Sciatic nerve (tissue), 2 donors: ENCODE measurements around the gene SETSIP. TPM values are rescaled to one million over a fixed set of nuclear protein-coding genes. Genes with fewer than 3 reads are reported as not detected.
"Not testable (repeated sequence)": the region's sequence is repeated elsewhere in the genome, so short reads cannot be mapped to it uniquely, and the experiment has no call there.

Source experiments
- ATAC-seq: fragments of 200-7000 bp; cut with Tn5 transposase; one replicate; pipeline ENCODE4 v1.9.1; 2020; ENCODE audit warnings: mild to moderate bottlenecking, moderate library complexity
- DNase-seq: peaks from one replicate; pipeline ENCODE4 v3.0.0-alpha.2; 2020; ENCODE audit warnings: low spot score
- intact Hi-C: fragments of 100-400 bp; cut with DNase I; formaldehyde crosslinking; loops from one replicate; pipeline ENCODE4 v1.14.2; 2022
- total RNA-seq: library from RNA; stranded (reverse); fragmentation: NEBNext Ultra II Directional; extraction: Animal tissue kit (Norgen Biotek cat#: 25700); gene quantifications from one replicate; pipeline ENCODE4 v1.2.1, GENCODE V29; 2021
- donor health status: DM: no; HTN: no; CAD: no.
- donor health status: DM: no; HTN: no; CAD: no.

The SETSIP gene
- total RNA-seq, 1 donor from 2014 or later: not detected

- DNase-seq: no peak
- no peak for ATAC-seq
- intact Hi-C loops: no loop called here
Observed at GRCh38 chr1:92066321-92066720, 8.9 kb downstream of the SETSIP start.

GRCh38 chr1:92065042-92065441, 10.2 kb downstream of the SETSIP start:
- intact Hi-C loops: no loop called here
- DNase-seq (no peak), ATAC-seq (no peak)

- intact Hi-C loops: no loop called here
- ATAC-seq (no peak), DNase-seq (no peak)
Observed at GRCh38 chr1:92051948-92052347, 23.3 kb downstream of the SETSIP start.

DNA sequence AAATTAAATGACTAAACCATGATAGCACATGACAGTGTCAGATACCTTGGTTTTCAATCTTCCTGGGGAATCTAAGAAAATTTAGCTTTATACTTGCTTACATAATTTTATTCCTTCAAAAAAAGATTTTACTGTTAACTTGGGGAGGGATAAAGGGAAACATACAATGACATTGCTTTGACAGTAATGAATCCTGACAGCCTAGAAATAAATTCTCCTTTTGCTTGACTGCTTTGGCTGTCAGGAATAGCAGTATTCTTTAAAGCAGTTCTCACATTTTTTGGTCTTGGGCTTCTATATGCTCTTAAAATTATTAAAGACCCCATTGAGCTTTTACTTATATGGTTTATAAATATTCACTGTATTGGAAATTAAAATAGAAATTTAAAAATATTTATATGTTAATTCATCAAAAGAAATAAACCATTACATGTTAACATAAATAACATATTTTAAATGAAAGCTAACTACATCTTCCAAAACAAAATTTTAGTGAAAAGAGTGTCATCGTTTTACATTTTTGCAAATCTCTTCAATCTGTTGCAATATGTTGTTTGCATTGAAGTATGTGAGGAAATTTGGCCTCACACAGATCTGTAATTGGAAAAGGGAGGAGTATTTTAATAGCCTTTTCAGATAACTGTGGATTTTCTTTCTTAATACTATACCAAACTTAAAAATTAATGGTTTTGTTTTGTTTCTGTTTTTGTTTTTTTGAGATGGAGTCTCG, 29.3 kb downstream of the SETSIP start:
- DNase-seq (no peak), ATAC-seq (no peak)
- intact Hi-C loops: no loop called here

GRCh38 chr1:92043621-92044020, 31.6 kb downstream of the SETSIP start:
- DNase-seq (no peak), ATAC-seq (no peak)
- intact Hi-C loops: no loop called here

- intact Hi-C loops: no loop called here
- ATAC-seq: no peak
- no peak for DNase-seq
Observed at GRCh38 chr1:92040971-92041370, 34.2 kb downstream of the SETSIP start.

DNA sequence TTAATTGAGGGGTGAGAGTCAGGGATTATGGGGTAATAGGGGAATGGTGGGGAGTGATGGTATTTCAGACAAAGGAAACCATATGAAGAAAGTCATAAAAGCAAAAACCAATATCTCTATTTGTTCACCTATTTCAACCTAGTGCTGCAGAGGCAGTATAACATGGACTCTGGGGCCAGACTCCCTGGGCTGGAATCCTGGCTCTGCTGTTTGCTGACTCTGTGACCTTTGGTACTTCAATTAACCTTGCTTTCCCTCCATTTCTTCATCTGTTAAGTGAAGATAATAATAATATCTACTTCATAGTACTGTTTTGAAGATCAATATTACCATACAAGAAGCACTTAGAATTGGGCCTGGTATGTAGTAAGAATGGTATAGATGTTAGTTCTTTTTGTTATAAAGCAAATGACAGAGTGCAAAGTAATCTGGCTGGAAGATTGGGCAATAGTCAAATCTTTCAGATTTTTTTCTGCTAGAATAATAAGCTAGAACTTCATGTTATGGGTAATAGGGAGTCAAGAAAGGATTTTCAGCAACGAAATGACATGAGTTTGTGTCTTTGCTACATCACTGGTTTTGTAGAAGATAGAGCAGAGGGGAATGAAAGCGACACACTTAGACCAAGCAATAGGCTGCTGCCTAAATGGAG, 36.4 kb downstream of the SETSIP start:
- no peak for ATAC-seq
- DNase-seq: no peak
- intact Hi-C loops: no loop called here

- intact Hi-C loops: no loop called here
- DNase-seq (no peak), ATAC-seq (no peak)
Observed at GRCh38 chr1:92037400-92037799, 37.8 kb downstream of the SETSIP start.

- intact Hi-C loops: no loop called here
- no peak for ATAC-seq
Observed at GRCh38 chr1:92031281-92032110, 43.7 kb downstream of the SETSIP start.

DNA sequence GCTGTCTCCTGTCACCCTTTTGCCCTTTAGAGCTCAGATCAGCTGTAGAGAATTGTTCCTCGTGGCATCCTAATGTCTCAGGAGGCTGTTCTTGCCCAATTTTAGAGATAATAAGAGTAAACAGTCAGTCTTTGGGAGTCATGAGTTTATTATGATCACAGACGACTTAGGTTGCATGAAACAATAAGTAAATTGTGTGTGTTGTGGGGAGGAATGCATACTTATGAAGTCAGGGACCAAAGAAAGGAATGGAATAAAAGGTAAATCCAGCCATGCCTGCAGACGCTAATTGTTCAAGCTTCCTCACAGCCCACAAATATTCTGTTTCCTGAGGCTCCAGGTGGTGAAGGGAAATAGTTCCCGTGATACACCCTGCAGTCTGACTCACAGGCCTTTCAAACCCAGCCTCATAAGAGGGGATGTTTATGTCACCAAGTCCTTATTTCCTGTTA, 44.5 kb downstream of the SETSIP start:
- DNase-seq: no peak
- ATAC-seq: no peak
- intact Hi-C loops: no loop called here

More at GRCh38 chr1:92031281-92032110, 43.7 kb downstream of the SETSIP start:
- no peak for DNase-seq

GRCh38 chr1:92029241-92029922, 45.8 kb downstream of the SETSIP start:
- intact Hi-C loops: no loop called here

DNA sequence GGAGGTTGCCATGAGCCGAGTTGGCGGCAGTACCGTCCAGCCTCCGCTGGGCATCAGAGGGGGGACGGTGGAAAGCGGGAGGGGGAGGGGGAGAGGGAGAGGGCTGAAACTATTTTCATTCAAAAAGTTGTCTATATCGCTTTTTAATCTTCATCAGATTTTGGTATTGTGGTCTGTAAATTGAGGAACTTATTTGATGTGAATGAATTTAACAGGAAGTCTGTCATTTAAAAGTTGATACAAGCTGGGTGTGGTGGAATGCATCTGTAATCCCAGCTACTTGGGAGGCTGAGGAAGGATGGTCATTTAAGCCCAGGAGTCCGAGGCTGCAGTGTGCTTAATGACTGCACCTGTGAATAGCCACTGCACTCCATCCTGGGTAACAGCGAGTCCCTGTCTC, 48.4 kb downstream of the SETSIP start:
- DNase-seq (no peak), ATAC-seq (no peak)
- intact Hi-C loops: no loop called here

More at GRCh38 chr1:92029241-92029922, 45.8 kb downstream of the SETSIP start:
- DNase-seq: no peak
- no peak for ATAC-seq

GRCh38 chr1:92026042-92026441, 49.2 kb downstream of the SETSIP start:
- intact Hi-C loops, ATAC-seq, DNase-seq: not testable (repeated sequence)

Other genes with a start within 250 kb of the SETSIP start
- gene TGFBR3, start 189.3 kb downstream of the SETSIP start, total RNA-seq: 109 TPM
- not detected for gene BRDT, start 126.0 kb downstream of the SETSIP start, total RNA-seq
- gene EPHX4, start 45.4 kb downstream of the SETSIP start, total RNA-seq: 0.58 TPM
- 14.9 TPM for gene BTBD8, start 4.9 kb upstream of the SETSIP start, total RNA-seq
- not detected for gene C1orf146, start 142.5 kb upstream of the SETSIP start, total RNA-seq
- gene GLMN, start 223.6 kb upstream of the SETSIP start, total RNA-seq: 13.8 TPM
- 40.7 TPM for gene RPAP2, start 223.6 kb upstream of the SETSIP start, total RNA-seq